Measurements from ENCODE around the gene FRMD4A.
"Not testable (repeated sequence)": the region's sequence is repeated elsewhere in the genome, so short reads cannot be mapped to it uniquely, and the experiment has no call there.

FRMD4A gene

GRCh38 chr10:14099885-14100284, 230.8 kb downstream of the FRMD4A start:
- DNase-seq (ENCODE audit: low read depth) = no peak

DNA sequence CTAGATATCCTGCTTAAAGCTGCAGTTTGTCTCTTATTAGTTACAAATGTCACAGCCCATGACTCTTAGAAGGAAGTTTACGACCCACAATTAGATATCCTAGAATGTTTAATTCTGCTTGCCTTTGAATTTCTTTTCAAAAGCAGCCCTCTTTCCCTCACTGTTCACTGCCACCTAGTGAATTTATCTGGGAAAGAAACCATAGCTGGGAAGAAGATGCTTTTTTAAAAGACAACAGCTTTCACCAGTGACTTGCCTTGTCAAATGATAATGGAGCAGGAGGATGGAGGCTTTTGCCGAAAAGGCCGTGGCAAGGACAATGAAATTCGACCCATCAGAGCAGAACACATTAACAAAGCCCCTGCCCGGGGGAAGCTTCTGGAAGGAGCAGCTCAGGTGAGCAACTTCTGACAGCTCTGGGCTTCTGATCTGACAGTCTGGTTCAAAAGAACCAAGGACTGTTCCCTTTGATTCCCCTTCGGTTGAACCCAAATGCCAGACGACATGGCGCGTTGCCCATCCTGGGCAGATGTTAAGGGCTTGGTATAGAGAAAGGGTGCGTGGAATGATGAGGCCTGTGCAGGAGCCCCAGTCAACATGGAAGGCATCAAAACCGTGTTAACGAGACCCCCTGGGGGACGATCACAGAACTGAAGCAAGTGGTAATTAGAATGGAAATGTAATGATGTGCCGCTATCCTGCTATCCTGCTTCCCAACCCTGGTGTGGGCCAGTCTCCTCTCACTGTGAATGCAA, 236.8 kb downstream of the FRMD4A start:
- no peak for DNase-seq (ENCODE audit: low read depth)

- no peak for DNase-seq (ENCODE audit: low read depth)
Observed at GRCh38 chr10:14092799-14093198, 237.9 kb downstream of the FRMD4A start.

DNA sequence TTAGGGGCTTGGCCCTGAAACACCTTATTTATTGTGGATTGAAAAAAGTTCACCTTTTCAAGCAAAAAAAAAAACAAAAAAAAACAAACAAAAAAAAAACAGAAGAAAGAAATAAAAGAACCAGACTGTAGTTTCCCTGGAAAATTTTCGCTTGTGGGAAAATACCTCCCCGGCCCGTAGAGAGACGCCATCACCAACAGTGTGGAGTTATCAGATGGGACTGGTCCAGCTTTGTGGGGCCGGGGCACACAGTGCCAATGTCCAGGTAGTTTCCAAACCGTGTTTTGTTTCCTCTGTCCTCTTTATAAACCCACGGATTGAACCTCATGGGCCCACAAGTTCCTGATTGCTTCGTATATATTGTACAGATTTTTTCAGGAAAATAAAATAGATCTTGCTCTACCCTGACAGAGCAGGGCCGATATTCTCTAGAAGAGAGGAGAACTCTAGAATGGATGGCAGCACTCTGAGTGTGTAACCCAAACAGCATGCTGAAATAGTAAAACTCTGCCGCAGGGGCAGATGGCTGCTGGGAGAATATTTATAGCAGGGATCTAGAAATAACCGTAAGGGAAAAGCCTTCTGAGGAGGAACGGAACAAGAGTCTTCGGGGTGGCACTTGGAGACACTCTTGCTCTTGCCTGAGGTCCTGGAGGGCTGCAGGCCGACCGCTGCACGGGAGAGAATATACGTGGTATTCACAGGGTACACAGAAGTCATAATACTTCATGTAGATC, 241.0 kb downstream of the FRMD4A start:
- no peak for DNase-seq (ENCODE audit: low read depth)

GRCh38 chr10:14087566-14087965, 243.2 kb downstream of the FRMD4A start:
- no peak for DNase-seq (ENCODE audit: low read depth)

- DNase-seq (ENCODE audit: low read depth) = no peak
Observed at GRCh38 chr10:14086596-14086995, 244.1 kb downstream of the FRMD4A start.

DNA sequence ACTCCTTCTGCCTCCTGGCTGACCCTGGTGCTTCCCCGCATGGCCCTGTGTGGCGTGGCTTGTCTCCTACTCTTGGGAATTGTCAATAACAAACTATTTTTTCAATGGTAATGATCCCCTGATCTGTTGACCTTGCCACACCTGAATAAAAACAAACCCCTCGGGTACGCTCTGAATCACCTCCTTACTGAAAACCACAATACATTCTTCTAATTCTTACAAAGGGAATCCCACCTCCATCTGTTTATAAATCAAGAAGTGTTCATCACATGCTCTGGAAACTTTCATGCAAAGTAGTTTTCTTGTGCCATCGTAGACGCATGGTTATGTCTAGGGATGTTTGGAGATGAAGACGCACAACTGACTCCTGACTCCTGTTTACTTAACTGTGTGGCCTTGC, 245.8 kb downstream of the FRMD4A start:
- no peak for DNase-seq (ENCODE audit: low read depth)

DNA sequence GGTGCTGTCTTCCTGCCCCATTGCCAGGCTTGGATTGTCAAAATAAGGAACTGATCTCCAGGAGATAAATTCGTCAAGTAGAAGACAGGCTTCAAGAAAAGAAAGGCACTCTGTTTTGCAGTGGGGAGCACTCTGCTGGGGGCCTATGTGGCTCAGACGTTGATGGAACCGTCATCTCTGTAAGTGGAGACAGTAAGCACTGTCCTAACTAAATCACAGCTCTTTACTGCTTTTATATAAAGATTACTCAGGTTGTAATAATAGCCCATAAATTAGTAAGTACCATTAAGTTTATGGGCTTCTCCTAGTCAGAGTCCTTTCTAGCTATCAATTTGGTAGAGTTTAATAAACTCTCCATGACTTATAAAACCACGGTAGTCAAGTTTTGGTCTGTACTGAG, 249.9 kb downstream of the FRMD4A start:
- DNase-seq (ENCODE audit: low read depth) = no peak

GRCh38 chr10:14077430-14077829, 253.3 kb downstream of the FRMD4A start:
- DNase-seq (ENCODE audit: low read depth) = no peak

DNA sequence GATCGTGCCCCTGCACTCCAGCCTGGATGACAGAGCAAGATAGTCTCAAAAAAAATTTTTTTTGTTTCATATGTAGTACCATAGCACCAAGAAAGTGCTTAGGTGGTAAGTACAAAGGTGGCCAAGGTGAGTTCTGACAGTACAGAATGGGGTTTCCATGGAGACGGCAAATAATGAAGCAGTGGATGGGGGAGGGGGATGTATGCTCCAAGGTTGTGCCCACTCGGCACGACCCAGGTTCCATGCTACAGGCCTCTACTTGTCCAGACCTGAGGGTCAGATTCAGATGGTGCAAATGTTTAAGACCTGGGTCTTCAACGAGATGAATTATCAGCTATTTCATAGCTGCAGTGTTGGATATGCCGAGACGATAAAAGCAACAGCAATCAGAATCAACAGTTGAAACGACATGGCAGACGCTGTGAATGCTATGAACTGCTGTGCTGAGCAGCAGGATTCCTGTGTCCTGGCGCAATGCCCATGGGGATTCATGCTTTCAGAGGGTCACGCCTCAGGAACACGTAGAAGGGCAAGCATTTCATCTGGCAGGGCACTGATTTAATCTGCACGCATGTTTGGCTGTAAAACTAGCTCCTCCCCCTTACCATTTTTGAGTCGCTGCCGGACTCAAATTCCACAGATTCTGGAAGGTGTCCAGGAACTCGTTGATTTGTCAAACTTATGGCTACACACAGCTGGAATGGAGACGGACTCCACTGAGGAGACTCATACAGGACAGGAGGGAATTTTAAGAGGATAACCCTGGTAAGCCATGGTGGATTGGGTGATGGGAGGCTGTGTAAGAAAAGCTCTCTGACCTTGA, 256.5 kb downstream of the FRMD4A start:
- DNase-seq (ENCODE audit: low read depth) = no peak

DNA sequence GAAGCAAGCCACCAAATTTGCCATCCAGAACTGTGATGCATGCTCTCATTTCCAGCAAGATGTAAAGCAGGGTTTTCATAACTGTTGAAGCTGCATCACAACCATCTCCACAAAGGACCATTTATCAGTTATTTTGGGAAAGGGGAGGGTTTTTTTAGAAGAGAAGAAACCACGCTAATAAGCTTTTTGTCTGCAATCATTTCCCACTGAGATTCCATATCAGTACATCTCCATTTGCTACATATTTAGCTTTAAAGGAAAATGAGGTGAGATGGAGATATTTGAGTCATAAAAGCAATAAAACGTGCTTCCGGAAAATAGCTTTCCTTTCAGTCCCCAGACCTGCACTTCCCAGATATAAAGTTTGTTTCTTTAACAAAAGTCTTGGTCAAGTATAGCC, 258.2 kb downstream of the FRMD4A start:
- DNase-seq (ENCODE audit: low read depth) = no peak

DNA sequence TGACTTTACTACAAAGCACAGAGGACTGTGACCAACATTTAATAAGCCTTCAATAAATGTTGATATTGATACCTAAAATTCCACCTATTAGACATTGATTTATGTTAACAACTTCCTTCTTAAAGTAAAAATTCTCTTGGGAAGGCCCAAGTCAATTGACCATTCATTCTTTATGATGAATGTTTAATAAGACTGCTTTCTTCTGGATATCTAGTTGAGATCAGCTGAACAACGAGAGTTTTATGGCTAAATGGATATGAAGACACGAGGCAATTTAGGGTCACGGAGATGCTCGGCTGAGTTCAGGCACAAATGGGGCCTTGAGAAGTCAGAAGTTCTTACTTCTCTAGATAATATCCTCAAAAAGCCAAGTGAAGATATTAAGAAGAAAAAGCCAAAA, 258.8 kb downstream of the FRMD4A start:
- DNase-seq (ENCODE audit: low read depth) = no peak

DNA sequence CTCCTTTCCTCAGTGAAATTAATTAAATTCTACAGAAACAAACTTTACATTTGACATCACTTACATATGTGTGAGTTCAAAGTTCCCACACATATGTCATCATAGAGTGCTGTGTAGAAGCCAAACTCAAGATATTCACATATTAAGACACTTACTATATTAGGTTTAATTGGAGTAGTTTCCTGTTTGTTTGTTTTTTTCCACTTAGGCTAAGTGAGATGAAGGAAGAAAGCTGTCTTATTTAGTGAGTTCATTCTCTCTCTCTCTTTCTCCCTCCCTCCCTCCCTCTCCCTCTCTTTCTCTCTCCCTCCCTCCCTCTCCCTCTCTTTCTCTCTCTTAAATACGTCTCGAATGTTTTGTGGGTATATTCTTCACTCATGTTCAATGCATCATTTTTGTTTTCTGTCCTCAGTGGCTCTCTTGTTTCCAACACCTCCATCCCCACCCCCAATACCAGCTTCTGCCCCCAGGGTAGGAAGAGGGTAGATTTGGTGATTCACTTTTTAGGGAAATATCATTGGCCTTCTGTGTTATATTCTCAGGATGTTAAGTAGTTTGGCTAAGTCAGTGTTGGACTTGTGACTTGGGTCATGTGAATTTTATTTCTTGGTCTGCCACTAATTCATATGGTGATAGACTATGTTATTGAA, 262.0 kb downstream of the FRMD4A start:
- DNase-seq (ENCODE audit: low read depth) = no peak

DNA sequence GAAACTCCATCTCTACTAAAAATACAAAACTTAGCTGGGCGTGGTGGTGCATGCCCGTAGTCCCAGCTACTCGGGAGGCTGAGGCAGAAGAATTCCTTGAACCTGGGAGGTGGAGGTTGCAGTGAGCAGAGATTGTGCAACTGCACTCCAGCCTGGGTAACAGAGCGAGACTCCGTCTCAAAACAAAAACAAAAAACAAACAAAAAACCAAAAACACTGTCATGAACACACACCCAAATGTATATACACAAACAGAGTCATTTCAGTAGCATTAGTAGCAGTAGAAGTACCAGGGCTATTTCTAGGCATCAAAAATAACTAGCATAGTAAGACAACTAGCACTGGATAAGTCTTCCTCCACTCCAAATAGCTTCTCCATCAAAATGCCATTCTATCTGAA, 263.1 kb downstream of the FRMD4A start:
- not testable (repeated sequence) for DNase-seq (ENCODE audit: low read depth)

- DNase-seq (ENCODE audit: low read depth) = no peak
Observed at GRCh38 chr10:14066106-14066505, 264.6 kb downstream of the FRMD4A start.

DNA sequence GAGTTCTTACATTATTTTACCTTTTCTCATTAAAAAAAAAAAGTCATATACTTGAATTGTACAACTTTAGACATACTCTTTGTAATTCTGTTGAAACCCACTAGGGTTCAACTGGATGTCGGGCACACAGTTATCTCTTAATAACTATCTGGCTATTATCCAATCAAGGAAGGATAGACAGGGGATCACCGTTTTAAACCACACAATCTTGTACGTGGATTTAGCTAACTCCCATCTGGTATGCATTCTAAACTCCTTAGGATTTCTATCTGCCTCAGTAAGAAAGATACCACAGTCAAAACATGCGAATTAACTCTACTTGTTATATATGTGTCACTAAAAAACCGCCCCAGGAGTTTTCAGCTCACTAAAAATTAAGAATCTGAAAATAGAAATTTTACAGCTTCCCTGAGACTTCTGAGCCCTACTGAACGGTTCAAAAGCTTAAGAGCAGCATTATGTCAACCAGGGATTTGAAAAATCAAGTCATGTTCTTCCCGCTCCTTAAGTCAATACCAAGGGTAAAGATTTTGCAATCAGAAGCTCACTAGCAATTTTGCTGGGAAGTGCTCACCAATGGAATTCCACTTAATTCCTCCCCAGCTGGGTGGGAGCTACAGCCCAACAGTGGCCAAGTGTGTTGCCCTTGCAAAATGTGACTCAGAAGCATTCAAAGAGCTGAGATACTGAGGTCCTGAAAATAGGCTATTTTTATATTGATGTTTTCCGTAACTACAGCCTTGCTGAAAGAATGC, 267.0 kb downstream of the FRMD4A start:
- DNase-seq (ENCODE audit: low read depth) = no peak

GRCh38 chr10:14062528-14063260, 268.0 kb downstream of the FRMD4A start:
- DNase-seq (ENCODE audit: low read depth) = no peak

GRCh38 chr10:14060320-14061070, 270.2 kb downstream of the FRMD4A start:
- no peak for DNase-seq (ENCODE audit: low read depth)

DNA sequence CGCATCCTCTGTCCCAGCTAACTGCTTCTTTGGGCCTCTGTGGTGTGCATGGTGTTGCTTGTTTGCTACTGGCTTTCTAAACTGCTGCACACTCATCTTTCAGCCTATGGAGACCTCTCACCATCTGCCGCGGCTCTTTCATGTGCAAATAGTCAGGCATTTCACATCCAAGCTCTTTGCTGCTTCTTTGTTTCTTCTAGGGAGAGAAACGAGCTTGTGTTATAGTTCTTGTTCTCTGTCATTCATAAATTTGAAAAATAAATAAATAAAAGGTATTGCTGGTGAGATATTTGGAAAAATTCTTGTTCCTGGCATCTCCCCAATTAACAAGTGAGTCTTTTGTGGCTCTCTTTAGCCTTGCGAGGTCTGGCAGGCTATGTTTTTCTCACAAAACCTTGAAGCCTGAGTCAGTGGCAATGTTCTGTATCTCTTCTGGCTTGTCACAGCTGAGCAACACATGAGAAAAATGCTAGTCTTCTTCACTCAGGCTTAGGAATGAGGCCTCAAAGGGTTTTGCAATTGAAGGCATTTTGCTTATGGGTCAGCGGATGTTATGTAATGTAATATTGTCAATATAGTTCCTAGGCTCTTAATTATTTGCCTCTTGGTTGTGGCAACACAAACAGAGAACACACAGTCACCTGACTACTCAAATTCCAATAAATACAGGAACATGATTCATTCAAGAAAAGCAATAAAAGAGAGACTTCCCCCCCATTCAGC, 274.0 kb downstream of the FRMD4A start:
- DNase-seq (ENCODE audit: low read depth) = no peak

All from stimulated activated CD8-positive, alpha-beta memory T cell treated with anti-CD3 and anti-CD28 coated beads, Interleukin-12 subunit alpha, Interleukin-12 subunit beta, amount 100 ng/mL, for 1 hour (primary cell).